Peyer's patch (tissue), 4 donors: ENCODE results near the gene VTN. TPM values are rescaled to one million over a fixed set of nuclear protein-coding genes. Genes with fewer than 3 reads are reported as not detected.

Experiments
- DNase-seq, 3 donors: peaks; one replicate each; pipeline ENCODE4 v3.0.0-alpha.2; 2017 to 2019
- H3K27ac ChIP-seq, 4 donors: fragments of 200-600 bp; sonication (generic); one replicate each; pipeline ENCODE4 v1.5.1; 2016 to 2019
- H3K27me3 ChIP-seq, 2 donors: fragments of 200-600 bp; sonication (generic); one replicate each; pipeline ENCODE4 v1.5.1; 2019
- H3K36me3 ChIP-seq, 3 donors: fragments of 200-600 bp; sonication (generic); one replicate each; pipeline ENCODE4 v1.5.1; 2016 to 2019
- H3K4me1 ChIP-seq, 4 donors: fragments of 200-600 bp; sonication (generic); one replicate each; pipeline ENCODE4 v1.5.1; 2016 to 2019
- H3K4me3 ChIP-seq, 4 donors: fragments of 200-600 bp; sonication (generic); 1 replicate in 3 of 4; 2 replicates in 1 of 4; pipeline ENCODE4 v1.5.1; 2016 to 2019; ENCODE audit warnings: mild to moderate bottlenecking in 1 of 4
- H3K9me3 ChIP-seq, 4 donors: fragments of 200-600 bp; sonication (generic); one replicate each; pipeline ENCODE4 v1.5.1; 2016 to 2019; ENCODE audit warnings: mild to moderate bottlenecking in 1 of 4
- POLR2A ChIP-seq, 2 donors: fragments of 450-650 bp; IDR thresholded peaks; one replicate each; pipeline ENCODE4 v1.5.1; 2017; ENCODE audit warnings: antibody characterized with exemption in 2 of 2, mild to moderate bottlenecking in 2 of 2, moderate library complexity in 2 of 2
- total RNA-seq, 4 donors: library from RNA; depleted of rRNA; stranded (reverse); fragments of >200 nt; gene quantifications; one replicate each; pipeline ENCODE4 v1.1.0, GENCODE V29; 2016
- TF ChIP-seq, protein P1 (sequence below), 6 experiments: fragments of 450-650 bp in 4 of 6; fragments of 200-600 bp in 2 of 6; sonication (generic) in 1 of 6; IDR thresholded peaks; one replicate each; pipeline ENCODE4 v1.5.1; 2017 to 2019; ENCODE audit warnings: antibody characterized with exemption in 6 of 6, mild to moderate bottlenecking in 3 of 6, moderate library complexity in 1 of 6

VTN gene
- total RNA-seq, 4 donors from 2014 or later: 0.57 TPM; not detected in 3

DNA sequence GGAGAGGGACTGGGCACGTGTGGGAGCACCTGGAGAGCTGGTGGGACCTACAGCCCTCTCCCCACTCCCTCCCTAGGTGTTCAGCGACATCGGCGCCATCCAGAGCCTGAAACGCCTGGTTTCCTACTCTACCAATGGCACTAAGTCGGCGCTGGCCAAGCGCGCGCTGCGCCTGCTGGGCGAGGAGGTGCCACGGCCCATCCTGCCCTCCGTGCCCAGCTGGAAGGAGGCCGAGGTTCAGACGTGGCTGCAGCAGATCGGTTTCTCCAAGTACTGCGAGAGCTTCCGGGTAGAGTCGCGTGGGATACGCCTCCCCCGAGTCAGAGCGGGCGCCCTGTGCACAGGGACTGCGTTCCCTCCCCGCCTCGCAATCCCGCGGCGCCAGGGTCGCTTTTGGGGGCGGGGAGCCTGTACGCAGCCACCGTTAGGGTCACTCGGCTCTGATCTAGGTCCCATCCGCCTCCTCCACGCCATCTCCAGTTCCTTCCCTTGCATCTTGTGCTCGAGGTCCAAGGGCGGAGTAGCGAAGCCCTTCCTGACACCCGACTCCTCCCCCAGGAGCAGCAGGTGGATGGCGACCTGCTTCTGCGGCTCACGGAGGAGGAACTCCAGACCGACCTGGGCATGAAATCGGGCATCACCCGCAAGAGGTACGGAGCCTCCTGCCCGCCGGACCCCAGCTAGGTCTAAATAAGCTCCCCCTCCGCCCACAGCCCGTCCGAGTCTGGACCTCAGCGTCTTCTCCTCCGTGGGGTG is 14.4 kb upstream of the VTN start:
- Histone ChIP-seq H3K36me3 (peaks cover 0 to 17% (median 0%) of the 10 kb centered on the region in 3 donors), H3K27me3 (no peaks in the 10 kb centered on the region), H3K4me1 (peaks cover 0 to 28% (median 4%) of the 10 kb centered on the region in 4 donors), H3K4me3 (peak overlapping the region; percentile 46 to 65 (median 58)), H3K27ac (peak overlapping the region; percentile 39 to 85 (median 66)), H3K9me3 (no peaks in the 10 kb centered on the region)
- peak; percentile 66 to 72 for TF ChIP-seq POLR2A (IDR thresholded peaks at IDR 0.05)
- TF ChIP-seq, protein P1, sequence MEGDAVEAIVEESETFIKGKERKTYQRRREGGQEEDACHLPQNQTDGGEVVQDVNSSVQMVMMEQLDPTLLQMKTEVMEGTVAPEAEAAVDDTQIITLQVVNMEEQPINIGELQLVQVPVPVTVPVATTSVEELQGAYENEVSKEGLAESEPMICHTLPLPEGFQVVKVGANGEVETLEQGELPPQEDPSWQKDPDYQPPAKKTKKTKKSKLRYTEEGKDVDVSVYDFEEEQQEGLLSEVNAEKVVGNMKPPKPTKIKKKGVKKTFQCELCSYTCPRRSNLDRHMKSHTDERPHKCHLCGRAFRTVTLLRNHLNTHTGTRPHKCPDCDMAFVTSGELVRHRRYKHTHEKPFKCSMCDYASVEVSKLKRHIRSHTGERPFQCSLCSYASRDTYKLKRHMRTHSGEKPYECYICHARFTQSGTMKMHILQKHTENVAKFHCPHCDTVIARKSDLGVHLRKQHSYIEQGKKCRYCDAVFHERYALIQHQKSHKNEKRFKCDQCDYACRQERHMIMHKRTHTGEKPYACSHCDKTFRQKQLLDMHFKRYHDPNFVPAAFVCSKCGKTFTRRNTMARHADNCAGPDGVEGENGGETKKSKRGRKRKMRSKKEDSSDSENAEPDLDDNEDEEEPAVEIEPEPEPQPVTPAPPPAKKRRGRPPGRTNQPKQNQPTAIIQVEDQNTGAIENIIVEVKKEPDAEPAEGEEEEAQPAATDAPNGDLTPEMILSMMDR (IDR thresholded peaks at IDR 0.05): peak in 1 of 6 experiments; percentile 11
- DNase-seq: peak; percentile 55 to 90 (median 88)

DNA sequence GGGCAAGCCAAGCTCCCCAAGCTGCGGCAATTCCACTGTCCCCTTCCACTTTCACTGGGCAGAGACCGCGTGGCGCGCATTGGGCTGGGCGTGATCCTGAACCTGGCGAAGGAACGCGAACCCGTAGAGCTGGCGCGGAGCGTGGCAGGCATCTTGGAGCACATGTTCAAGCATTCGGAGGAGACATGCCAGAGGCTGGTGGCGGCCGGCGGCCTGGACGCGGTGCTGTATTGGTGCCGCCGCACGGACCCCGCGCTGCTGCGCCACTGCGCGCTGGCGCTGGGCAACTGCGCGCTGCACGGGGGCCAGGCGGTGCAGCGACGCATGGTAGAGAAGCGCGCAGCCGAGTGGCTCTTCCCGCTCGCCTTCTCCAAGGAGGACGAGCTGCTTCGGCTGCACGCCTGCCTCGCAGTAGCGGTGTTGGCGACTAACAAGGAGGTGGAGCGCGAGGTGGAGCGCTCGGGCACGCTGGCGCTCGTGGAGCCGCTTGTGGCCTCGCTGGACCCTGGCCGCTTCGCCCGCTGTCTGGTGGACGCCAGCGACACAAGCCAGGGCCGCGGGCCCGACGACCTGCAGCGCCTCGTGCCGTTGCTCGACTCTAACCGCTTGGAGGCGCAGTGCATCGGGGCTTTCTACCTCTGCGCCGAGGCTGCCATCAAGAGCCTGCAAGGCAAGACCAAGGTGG is 11.2 kb upstream of the VTN start:
- Histone ChIP-seq H3K36me3 (no peaks in the 10 kb centered on the region), H3K27me3 (no peaks in the 10 kb centered on the region), H3K4me1 (peaks cover 0 to 28% (median 4%) of the 10 kb centered on the region in 4 donors), H3K27ac (no peak overlapping the region), H3K4me3 (peak overlapping the region in 2 of 4 donors; percentile 30 to 34), H3K9me3 (no peaks in the 10 kb centered on the region)
- TF ChIP-seq, protein P1 (IDR thresholded peaks at IDR 0.05): peak in 4 of 6 experiments; percentile 15 to 55 (median 48)
- no peak for TF ChIP-seq POLR2A (IDR thresholded peaks at IDR 0.05)
- peak in 2 of 3 donors; percentile 57 to 70 for DNase-seq

DNA sequence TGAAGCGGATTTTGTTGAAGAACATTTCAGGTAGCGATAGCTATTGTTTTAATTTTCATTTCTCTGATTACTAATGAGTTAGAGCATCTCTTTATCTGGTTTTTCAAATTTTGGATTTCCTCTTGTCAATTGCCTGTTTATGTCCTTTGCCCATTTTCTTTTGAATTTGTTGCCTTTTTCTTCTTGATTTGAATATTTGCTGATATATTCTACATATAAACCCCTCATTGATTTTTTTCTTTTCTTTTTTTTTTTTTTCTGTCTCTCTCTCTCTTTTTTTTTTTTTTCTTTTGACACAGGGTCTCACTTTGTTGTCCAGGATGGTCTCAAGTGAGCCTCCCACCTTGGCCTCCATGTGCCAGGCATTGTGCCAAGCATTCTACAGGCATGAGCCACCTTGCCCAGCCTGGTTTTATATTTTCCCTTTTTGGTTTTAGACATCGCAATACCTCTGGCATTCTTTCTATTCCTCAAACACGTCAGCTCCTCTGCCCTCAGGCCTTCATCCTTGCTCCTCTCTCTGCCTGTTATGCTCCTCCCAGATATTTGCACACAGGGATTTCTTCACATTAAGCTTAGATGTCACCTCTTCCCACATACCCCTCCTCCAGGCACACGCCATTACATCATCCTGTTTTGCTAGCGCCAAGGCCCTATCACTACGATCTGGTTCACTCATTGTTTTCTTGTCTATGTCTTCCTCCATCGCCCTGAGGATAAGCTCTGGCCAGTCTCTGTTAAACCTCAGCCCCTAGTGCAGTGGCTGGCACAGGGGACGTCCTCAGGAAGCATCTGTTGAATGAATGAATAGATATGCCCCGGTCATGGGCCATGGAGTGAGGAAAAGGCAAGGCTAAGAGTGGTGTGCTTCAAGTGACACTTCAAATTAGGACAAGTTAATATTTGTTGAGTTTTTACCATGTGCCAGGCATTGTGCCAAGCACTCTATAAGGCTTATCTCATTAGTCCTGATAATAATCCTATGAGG is 10.0 kb upstream of the VTN start:
- H3K36me3 ChIP-seq: no peaks in the 10 kb centered on the region
- peak in 1 of 3 donors; percentile 2 for DNase-seq
- TF ChIP-seq, protein P1 (IDR thresholded peaks at IDR 0.05): no peak
- TF ChIP-seq POLR2A (IDR thresholded peaks at IDR 0.05): no peak
- no peaks in the 10 kb centered on the region for H3K27me3 ChIP-seq
- H3K9me3 ChIP-seq: no peaks in the 10 kb centered on the region
- H3K4me1 ChIP-seq: peaks cover 0 to 21% (median 4%) of the 10 kb centered on the region in 4 donors
- H3K27ac ChIP-seq: no peak overlapping the region
- H3K4me3 ChIP-seq: no peak overlapping the region

DNA sequence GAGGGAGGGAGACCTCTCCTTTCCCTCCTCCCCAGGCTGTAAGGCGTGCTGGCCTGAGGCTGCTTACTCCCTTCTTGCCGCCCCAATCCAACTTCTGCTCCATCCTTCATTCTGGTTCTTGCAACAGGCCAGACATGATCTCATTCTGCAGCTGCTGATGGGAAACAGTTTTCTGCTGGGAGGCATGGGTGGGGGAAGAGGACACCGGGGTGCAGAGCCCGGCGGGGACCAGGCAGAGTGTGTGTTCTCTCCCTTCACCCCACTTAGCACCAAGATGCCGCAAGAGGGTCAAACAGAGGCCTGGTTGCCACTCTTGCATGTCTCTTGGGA is 2.8 kb upstream of the VTN start:
- TF ChIP-seq, protein P1 (IDR thresholded peaks at IDR 0.05): no peak
- no peak for TF ChIP-seq POLR2A (IDR thresholded peaks at IDR 0.05)
- H3K9me3 ChIP-seq: no peaks in the 10 kb centered on the region
- H3K4me3 ChIP-seq: no peak overlapping the region
- DNase-seq: peak in 1 of 3 donors; percentile 12
- H3K4me1 ChIP-seq: peaks cover 0 to 33% (median 3%) of the 10 kb centered on the region in 4 donors
- H3K36me3 ChIP-seq: no peaks in the 10 kb centered on the region
- no peaks in the 10 kb centered on the region for H3K27me3 ChIP-seq
- H3K27ac ChIP-seq: no peak overlapping the region
